ENCODE measurements around the gene CFD.
A peak's percentile ranks its signal among the peaks of the same experiment; 100 is the strongest.
"Not testable (repeated sequence)": the region's sequence is repeated elsewhere in the genome, so short reads cannot be mapped to it uniquely, and the experiment has no call there.

CFD gene

DNA sequence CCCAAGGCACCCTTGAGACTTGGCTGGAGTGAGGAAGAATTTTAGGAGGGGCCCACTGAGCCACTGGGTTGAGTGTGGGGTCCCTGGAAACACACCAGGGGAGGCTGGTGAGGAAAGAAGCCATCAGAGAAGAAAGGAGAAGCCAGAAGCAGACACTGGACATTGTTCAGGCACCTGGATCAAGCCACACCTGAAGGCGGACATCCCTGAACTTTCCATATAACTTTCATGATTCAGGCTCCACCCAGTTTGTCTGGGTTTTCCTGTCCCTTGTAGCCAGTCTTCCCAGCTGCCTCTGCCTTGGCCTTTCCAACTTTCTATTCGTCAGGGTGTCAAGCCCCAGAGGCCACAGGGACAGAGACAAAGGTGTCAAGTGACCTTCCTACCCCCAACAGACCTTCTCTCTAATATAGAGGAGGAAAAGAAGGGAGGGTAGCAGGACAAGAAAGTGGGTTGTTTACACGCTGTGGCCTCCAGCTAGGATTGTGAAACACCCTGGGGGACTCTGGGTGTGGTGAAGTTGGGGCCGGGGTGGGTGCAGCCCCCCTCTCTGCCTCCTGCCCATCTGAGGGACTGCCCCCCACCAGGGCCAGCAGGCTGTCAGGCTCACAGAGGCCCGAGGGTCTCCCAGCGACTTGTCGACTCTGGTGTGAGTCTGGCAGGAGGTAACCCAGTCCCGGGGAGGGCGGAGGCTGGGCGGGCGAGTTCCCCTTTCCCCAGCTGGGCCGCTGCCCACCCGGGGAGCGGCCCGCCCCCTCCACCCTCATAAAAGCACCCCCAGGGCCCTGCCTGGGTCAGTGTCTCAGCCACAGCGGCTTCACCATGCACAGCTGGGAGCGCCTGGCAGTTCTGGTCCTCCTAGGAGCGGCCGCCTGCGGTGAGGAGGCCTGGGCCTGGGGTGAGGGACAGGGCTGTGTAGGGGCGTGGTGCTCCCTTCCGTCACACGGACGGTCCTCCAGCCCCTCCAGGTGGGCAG lies at the start of gene CFD:
Gene CFD, plus strand, starts transcription at position 797 of the 976 bp plus-strand sequence. Its CDS starts 26 bp downstream, at position 823.
- DNase-seq (ENCODE audit: low spot score), result no peak

- no peak for DNase-seq (ENCODE audit: low spot score)
These were observed 49.2 kb upstream of the CFD start for GRCh38 chr19:810077-810855.

- no peak for DNase-seq (ENCODE audit: low spot score)
These were observed 48.5 kb upstream of the CFD start for GRCh38 chr19:810883-811489.

GRCh38 chr19:811506-812048 lies 47.9 kb upstream of the CFD start:
- no peak for DNase-seq (ENCODE audit: low spot score)

GRCh38 chr19:812049-812746 lies 47.3 kb upstream of the CFD start:
- no peak for DNase-seq (ENCODE audit: low spot score)

DNA sequence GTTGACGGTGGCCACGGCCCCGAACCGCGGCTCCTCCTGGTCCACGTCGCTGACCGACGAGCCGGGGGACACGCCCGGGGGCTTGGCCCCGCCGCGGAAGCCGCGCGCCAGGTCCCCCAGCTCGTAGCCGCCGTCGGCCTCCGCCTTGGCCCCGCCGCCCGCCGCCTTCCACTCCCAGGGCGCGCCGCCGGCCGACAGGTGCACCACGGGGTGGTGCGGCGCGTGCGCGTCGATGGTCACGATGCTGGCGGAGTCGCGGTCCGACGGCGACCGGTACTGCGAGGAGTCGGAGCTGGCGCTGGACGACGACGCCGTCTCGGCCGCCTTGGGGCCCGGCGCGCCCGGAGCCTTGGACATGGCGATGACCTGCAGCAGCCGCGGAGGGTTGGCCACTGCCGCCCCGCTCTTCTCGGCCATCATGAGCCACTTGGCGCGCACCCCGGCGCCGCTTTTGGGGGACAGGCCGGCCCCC lies 46.7 kb upstream of the CFD start:
- no peak for DNase-seq (ENCODE audit: low spot score)

GRCh38 chr19:813219-814151 lies 46.0 kb upstream of the CFD start:
- no peak for DNase-seq (ENCODE audit: low spot score)

DNA sequence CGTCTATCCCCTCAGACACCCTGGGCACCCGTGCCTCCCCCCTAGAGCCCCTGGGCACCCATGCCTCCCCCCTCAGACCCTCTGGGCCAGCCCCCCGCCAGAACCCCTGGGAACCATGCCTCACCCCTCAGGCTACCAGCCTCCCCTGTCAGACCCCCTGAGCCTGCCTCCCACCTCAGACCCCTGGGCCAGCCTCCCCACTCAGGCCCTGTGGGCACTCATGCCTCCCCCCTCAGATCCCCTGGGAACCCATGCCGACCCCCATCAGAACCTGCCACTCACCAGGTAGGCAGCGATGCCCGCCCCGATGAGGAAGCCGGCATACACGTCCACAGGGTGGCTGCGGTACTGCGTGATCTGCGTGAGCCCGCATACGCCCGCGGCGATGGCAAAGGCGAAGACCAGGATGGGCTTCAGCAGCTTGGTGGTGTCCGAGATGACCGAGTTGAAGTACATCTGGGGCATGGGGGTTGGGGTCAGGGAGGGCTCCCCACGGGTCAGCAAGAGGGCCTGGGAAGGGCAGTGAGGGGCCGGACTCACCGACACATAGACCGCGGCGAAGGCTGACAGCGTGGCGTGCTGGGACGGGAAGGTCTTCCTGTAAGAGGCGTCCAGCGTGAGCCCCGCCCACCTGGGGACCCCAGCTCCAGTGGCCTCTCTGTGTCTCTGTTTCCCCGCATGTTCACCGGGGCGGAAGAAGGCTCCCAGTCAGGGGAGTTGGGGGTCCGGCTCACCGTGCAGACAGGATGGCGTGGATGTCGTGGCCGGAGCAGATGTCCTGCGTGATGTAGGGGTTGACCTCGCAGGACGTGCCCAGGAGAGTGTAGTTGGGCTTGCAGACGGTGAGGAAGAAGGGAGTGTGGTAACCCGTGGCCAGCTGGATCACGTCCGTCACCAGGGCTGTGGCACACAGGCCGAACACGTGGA lies 45.0 kb upstream of the CFD start:
- DNase-seq (ENCODE audit: low spot score), result no peak

DNA sequence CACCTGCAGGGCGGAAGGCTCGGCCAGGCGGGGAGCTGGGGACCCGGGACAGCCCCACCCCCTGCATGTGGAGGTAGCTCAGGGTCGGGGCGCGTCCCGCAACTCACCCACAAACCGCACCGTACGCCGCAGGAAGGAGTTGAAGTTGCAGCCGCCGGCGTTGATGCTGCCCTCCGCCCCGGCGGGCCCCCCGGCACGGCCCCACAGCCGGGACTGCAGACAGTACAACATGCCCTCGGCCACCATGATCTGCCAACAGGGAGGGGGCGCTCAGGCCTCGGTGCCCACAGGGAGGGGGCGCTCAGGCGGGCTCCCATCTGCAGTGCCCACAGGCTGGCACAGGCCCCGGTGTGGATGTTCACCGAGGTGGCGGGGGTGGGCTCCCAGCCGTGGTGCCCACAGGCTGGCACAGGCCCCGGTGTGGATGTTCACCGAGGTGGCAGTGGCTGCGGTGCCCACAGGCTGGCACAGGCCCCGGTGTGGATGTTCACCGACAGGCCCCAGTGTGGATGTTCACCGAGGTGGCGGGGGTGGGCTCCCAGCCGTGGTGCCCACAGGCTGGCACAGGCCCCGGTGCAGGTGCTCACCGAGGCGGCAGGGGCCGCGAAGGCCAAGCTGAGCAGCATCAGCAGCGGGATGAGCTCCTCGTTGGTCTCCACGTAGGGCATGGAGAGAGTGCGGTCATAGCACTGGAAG lies 44.2 kb upstream of the CFD start:
- DNase-seq (ENCODE audit: low spot score), result no peak

GRCh38 chr19:815775-816499 lies 43.5 kb upstream of the CFD start:
- DNase-seq (ENCODE audit: low spot score), result no peak

GRCh38 chr19:816500-816857 lies 43.0 kb upstream of the CFD start:
- no peak for DNase-seq (ENCODE audit: low spot score)

DNA sequence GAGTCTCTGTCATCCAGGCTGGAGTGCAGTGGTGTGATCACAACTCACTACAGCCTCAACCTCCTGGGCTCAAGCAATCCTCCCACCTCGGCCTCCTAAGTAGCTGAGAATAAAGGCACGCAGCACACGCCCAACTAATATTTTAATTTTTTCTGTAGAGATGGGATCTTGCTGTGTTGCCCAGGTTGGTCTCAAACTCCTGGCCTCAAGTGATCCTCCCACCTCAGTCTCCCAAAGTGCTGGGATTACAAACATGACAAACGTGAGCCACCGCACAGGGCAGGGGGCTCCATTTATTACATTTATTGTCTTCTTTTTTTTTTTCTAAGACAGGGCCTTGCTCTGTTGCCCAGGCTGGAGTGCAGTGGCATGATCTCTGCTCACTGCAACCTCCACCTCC lies 39.3 kb upstream of the CFD start:
- not testable (repeated sequence) for DNase-seq (ENCODE audit: low spot score)

- DNase-seq (ENCODE audit: low spot score), result peak; percentile 71
These were observed 38.1 kb upstream of the CFD start for GRCh38 chr19:821231-821824.

GRCh38 chr19:821825-822503 lies 37.5 kb upstream of the CFD start, which contains the start of gene PLPPR3:
Gene PLPPR3 (minus strand): TSS chr19:821955. CDS start chr19:821559, 396 bp downstream.
- DNase-seq (ENCODE audit: low spot score), result peak; percentile 86

- DNase-seq (ENCODE audit: low spot score), result no peak
These were observed 35.8 kb upstream of the CFD start for GRCh38 chr19:823565-824121.

DNA sequence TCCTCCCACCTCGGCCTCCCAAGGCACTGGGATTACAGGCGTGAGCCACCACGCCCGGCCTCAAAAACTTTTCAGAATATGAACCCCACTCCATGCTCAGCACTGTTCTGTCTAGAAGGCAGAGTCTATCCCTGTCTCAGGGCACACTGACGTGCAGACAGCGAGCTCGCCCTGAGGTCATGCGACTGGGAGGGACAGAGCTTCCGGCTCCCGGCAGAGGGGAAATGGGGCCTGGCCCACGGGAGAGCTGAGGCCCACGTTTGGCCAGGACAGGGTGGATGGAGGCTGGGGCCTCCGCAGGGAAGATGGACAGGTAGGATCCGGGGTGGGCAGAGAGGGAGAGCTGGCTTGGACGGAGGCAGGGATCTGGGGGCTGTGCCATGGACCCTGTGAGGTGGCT lies 34.6 kb upstream of the CFD start:
- DNase-seq (ENCODE audit: low spot score), result no peak
